ENCODE results near the gene PRAME. TPM values are rescaled to one million over a fixed set of nuclear protein-coding genes. Genes with fewer than 3 reads are reported as not detected.
A peak's percentile ranks its signal among the peaks of the same experiment; 100 is the strongest.
"Not testable (repeated sequence)": the region's sequence is repeated elsewhere in the genome, so short reads cannot be mapped to it uniquely, and the experiment has no call there.

The PRAME gene
- polyA plus RNA-seq (2012; ENCODE audit: insufficient read depth, insufficient read length): 185 TPM

GRCh38 chr22:22558972-22559603, at the start of gene PRAME:
Gene PRAME, minus strand, starts transcription at chr22:22559265. Its CDS starts 2,433 bp downstream, at chr22:22556832.
- peak within 1 kb of the TSS; percentile 80 for H3K4me3 ChIP-seq (ENCODE audit: low read length)
- peak; percentile 96 for DNase-seq (ENCODE audit: low read depth, low spot score)

- H3K4me3 ChIP-seq (ENCODE audit: low read length); DNase-seq (ENCODE audit: low read depth, low spot score): not testable (repeated sequence)
Measured at GRCh38 chr22:22608022-22608421, 49.0 kb upstream of the PRAME start.

DNA sequence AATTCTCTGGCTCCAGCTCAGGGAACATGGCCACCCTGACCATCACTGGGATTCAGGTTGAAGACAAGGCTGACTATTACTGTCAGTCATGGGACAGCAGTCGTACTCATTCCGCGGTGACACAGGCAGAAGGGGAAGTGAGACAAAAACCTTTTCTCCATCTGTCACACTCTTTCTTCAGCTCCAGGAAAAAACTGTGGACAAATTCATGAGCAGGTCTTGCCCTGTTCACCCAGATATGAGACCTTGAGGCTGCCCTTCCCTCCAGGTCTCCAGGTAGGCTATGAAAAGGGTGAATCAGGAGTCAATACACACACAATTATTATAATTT, 46.0 kb upstream of the PRAME start:
- no peak overlapping the region for H3K4me3 ChIP-seq (ENCODE audit: low read length)
- DNase-seq (ENCODE audit: low read depth, low spot score): no peak

DNA sequence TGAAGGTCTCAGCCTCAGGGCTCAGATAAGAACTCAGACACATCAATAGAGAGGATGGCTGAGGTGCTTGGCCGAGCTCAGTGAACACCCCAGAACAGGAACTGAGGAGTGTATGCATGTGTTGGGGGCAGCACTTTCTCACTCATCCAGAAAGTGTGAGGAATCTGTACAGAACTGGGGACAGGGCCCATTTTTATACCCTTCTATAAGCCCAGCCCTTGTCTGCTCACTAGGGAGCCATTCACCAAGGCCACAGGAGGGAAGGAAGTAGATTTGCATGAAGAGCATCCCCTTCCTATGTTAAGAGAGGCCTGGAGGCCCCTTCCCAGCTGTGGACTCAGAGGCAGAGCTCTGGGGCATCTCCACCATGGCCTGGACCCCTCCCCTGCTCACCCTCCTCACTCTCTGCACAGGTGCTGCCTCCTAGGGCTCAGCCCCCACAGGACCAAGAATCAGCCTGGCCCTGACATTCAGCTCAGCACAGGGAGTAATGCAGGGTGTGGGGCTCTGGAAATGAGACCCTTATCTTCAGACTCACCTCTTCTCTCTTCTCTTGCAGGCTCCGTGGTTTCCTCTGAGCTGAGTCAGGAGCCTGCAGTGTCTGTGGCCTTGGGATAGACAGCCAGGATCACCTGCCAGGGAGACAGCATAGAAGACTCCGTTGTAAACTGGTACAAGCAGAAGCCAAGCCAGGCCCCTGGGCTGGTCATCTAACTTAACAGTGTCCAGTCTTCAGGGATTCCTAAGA, 45.4 kb upstream of the PRAME start:
- no peak for DNase-seq (ENCODE audit: low read depth, low spot score)

DNA sequence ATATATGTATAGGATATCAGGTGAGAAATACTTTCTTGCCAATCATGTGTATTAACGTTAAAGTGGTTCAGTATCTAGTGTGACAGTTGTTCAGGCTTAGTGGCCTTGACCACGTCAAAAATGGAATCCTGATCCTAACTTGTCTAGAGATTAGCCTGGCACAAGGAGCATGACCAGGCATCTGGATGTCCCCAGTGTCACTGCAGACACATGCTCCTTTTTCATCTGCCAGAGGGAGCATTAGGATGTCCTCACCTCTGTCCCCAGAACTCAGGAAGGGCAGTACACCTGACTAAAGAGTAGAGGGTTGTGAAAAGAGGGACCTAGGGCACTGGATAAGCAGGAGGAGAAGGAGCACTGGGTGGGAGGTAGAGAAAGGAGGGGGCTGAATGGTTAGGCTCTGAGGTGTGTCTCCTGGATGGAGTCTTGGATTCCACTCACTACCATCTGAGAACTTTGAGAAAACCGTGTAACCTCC, 44.4 kb upstream of the PRAME start:
- no peak overlapping the region for H3K4me3 ChIP-seq (ENCODE audit: low read length)

More for the DNA sequence above, 45.4 kb upstream of the PRAME start:
- H3K4me3 ChIP-seq (ENCODE audit: low read length): no peak overlapping the region

DNA sequence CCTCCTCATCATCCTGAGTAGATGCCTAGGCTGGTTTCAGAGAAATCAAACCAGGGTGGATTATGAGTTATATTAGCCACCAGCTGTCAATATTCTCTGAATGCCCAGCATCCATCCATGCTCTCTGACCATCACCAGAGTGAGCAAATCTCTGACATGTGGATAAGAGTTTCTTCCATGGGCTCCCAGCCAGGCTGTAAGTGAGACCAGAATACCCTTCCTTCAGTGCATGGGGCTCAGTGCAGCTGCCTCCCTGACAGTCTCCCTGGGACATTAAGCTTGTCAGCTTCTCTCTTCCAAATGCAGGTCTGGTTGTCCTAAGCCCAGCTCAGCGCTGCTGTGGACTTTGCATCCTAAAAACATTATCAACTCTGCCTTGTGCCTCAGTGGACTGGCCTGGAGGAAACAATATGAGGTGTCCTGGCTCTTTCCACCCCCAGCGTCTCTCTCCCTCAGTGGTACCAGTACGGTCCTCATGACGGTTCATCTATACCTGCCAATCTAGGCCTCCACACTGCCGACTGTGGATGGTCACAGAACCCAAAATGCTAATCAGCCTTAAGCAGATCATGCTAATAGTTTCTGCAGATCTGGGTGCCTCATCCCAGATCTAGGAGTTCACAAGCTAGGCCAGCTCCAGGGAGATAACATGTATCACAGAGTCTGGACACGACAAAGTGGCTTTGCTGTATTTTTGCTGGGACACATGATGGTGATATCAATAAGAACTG, 41.6 kb upstream of the PRAME start:
- no peak overlapping the region for H3K4me3 ChIP-seq (ENCODE audit: low read length)
- DNase-seq (ENCODE audit: low read depth, low spot score): no peak

More for the DNA sequence above, 44.4 kb upstream of the PRAME start:
- no peak for DNase-seq (ENCODE audit: low read depth, low spot score)

DNA sequence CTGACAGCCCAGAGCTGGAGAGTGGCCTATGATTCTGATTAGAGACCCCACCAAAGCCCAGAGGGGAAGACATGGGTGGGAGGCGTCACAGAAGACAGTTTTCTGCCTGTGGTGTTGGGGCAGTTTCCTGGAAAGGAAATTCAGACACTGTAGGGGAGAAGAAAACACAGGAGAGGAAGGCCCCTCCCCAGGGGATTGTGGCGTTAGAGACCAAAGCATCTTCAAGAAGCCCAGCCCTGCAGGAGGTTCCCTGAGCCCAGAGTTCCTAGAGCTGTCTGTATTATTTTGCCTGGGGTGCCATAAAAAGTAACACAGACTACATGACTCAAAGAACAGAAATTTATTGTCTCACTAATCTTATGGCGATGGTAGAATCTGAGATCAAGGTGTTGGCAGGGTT, 40.2 kb upstream of the PRAME start:
- no peak for DNase-seq (ENCODE audit: low read depth, low spot score)
- H3K4me3 ChIP-seq (ENCODE audit: low read length): no peak overlapping the region

DNA sequence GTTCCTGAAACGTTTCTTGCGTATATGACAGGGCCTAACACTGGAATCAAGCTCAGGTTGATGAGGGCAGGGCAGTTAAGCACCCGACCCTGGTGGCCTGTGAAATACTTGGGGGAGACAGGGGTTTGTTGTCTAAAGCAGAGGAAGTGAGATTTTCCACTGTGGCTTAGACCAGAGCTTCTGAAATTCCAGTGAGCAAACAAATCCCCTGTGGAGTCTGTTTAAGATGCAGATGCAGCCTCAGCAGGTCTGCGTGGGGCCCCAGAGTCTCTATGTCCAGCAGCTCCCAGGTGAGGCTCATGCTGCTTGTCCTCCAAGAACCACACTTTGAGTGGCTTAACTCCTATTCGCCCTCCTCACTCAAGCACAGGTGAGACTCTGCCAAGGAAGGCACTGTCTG, 39.1 kb upstream of the PRAME start:
- DNase-seq (ENCODE audit: low read depth, low spot score): no peak
- no peak overlapping the region for H3K4me3 ChIP-seq (ENCODE audit: low read length)

DNA sequence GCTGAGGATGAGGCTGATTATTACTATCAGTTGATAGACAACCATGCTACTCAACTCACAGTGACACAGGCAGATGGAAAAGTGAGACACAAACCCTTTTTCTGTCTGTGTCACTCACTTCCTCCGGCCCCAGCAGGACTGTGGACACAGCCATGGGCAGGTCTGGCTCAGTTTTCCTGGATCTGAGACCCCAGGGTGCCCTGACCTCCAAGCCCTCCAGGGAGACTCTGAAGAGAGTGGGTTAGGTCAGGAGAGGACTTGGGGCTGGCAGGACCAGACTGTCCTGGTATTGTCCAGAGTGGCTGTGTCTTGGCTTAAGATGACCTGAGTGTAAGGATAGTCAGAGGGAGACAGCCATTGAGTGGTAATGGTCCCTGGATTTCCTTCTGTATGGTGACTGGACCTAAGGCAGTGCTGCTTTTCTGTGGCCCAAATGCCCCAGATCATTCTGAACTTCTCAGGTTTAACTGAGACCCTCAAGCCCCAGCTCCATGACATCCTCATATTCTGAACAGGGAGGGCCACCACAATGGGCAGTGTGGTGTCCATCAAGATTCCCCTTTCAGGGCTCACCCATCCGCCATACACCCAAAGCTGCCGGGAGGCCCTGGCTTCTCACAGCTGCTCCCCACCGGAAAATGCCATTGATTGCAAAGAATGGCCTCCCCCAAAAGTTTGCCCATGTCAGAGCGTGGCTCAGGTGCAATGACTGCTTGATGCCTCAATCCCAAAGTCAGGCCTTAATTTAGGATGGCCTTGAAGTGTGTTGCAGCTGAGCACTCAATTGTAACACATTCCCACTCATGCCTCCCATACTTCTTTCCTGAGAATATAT, 36.2 kb upstream of the PRAME start:
- no peak overlapping the region for H3K4me3 ChIP-seq (ENCODE audit: low read length)
- DNase-seq (ENCODE audit: low read depth, low spot score): no peak

- peak; percentile 65 for DNase-seq (ENCODE audit: low read depth, low spot score)
- no peak overlapping the region for H3K4me3 ChIP-seq (ENCODE audit: low read length)
Measured at GRCh38 chr22:22593964-22594656, 35.0 kb upstream of the PRAME start.

DNA sequence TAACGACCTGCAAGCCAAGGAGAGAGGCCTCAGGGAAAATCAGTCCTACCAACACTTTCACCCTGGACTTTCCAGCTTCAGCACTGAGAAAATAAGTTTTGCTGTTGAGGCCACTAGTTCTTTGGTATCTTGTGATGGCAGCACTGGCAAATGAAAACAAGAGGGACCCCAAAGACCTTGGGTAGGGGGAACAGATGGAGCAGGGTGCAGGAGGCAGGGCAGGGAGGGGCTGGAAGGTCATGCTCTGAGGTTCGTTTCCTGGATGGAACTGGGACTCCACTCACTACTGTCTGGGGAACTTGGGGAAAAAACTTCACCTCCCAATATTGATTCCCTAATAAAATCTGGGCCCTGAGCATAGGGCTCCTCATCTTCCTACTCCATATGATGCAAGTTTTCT, 34.2 kb upstream of the PRAME start:
- DNase-seq (ENCODE audit: low read depth, low spot score): no peak
- H3K4me3 ChIP-seq (ENCODE audit: low read length): no peak overlapping the region

DNA sequence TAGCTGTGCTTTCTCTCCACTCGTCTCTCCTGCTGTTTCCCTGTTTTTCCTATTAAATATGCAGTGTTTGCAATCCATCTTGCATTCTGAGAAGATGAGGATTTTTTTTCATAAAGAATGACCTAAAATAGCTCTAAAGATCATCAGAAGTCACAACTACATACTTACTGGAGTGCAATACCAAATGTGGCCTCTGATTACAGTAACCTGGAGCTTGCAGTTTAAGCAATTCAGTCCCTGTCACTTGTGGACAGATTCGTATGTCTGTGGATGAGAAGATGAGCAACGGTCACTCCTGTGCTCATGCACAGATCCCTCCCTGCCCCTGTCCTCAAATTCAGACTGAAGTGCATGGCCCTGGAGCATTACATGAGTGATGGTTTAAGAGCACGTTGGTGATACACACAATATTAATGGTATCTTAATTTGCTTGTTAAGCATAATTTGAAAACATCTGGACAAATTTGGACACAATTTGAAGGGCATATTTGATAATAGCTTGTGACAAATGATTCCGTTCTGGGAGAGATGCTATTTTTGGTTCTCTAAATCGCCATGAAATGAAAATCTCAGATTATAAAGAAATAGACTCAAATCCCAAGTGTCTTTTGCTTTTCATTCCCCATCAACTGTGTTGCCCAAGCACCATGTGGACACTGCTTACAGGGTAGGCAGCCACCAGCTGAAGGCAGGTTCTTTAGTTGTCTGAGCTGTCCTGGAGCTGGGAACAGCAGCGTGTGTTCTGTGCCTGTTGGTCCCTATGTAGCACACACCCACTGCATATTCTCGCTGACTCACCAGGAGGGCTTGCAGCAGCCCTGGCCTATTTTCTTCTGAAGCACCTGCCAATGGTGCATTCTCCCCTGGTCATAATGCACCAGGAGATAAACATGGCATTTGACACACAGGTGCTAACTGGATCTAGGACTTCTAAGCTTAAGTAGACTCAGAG, 32.6 kb upstream of the PRAME start:
- H3K4me3 ChIP-seq (ENCODE audit: low read length): no peak overlapping the region
- peak; percentile 8 for DNase-seq (ENCODE audit: low read depth, low spot score)

GRCh38 chr22:22590136-22590891, 31.2 kb upstream of the PRAME start:
- no peak for DNase-seq (ENCODE audit: low read depth, low spot score)
- H3K4me3 ChIP-seq (ENCODE audit: low read length): no peak overlapping the region

GRCh38 chr22:22588485-22589164, 29.6 kb upstream of the PRAME start:
- H3K4me3 ChIP-seq (ENCODE audit: low read length): no peak overlapping the region

GRCh38 chr22:22587577-22588188, 28.6 kb upstream of the PRAME start:
- H3K4me3 ChIP-seq (ENCODE audit: low read length): no peak overlapping the region
- DNase-seq (ENCODE audit: low read depth, low spot score): no peak

More at GRCh38 chr22:22588485-22589164, 29.6 kb upstream of the PRAME start:
- DNase-seq (ENCODE audit: low read depth, low spot score): no peak

DNA sequence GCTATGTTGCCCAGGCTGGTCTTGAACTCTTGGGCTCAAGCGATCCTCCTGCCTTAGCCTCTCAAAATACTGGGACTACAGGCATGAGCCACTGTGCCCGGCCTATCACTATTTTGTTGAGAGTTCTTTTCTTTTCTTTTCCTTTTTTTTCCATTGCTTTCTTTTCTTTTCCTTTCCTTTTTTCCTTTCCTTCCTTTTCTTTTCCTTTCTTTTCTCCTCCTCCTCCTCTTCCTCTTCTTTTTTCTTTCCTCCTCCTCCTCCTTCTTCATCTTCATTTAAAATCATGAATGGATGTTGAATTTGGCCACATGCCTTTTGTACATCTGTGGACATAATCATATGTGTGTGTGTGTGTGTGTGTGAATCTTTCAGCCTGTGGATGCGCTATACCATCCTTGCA, 25.7 kb upstream of the PRAME start:
- no peak overlapping the region for H3K4me3 ChIP-seq (ENCODE audit: low read length)
- DNase-seq (ENCODE audit: low read depth, low spot score): no peak

Data from Jurkat, Clone E6-1 (cell line).